Activated naive CD8-positive, alpha-beta T cell treated with anti-CD3 and anti-CD28 coated beads, Interleukin-2, amount 50 U/mL, for 24 hours (primary cell): ENCODE measurements around the gene CAMK2B.

Experiments
- ATAC-seq: fragments of 150-1000 bp; cut with Tn5 transposase; one replicate; pipeline ENCODE4 v1.10.0; 2021
- DNase-seq: peaks from one replicate; pipeline ENCODE4 v3.0.0; 2021
- H3K27ac Mint-ChIP-seq: one replicate; pipeline ENCODE4 v1.8.0; 2021; ENCODE audit warnings: mild to moderate bottlenecking, mixed read lengths
- H3K27me3 Mint-ChIP-seq: one replicate; pipeline ENCODE4 v1.8.0; 2021; ENCODE audit warnings: mixed read lengths
- H3K36me3 Mint-ChIP-seq: one replicate; pipeline ENCODE4 v1.8.0; 2021; ENCODE audit warnings: low read depth, mixed read lengths
- H3K4me1 Mint-ChIP-seq: one replicate; pipeline ENCODE4 v1.8.0; 2021; ENCODE audit warnings: mixed read lengths
- H3K4me3 Mint-ChIP-seq: one replicate; pipeline ENCODE4 v1.8.0; 2021; ENCODE audit warnings: mild to moderate bottlenecking, moderate library complexity, mixed read lengths
- H3K9me3 Mint-ChIP-seq: one replicate; pipeline ENCODE4 v1.8.0; 2021; ENCODE audit warnings: mixed read lengths

Gene CAMK2B

DNA sequence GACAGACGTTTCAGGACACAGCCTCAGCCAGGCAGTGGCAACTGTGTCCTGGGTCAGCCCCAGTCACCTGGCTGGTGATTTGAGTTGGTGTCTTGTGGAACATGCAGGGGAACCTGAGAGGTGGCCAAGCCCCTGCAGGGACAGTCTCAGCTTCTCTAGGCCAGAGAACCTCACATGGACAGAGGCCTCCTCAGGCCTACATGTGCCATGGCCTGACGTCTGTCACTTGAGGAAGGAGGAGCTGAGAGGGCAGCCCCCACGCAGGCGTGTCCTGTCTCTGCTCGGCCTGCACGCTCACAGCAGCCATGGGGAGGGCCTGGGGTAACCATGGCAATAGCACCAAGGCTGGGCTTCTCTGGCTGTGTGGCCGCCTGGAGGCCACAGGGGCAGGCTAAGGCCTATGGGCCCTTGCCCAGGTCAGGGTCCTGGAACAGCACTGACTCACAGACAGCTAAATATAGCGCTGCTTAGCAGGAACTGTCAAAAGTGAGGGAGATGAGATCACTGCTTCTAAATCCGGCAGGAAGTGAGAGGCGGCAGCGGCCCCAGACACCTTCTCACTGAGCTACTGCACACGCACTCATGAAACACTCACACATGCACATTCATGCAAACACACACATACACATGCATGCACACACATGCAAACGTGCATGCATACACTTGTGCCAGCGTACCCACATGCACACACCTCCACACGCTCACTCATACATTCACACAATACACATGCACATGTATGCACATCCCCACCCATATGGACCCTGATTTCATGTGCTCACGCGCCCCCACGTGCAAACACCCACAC is 67.6 kb downstream of the CAMK2B start:
- H3K36me3 Mint-ChIP-seq: no peaks in the 10 kb centered on the region

DNA sequence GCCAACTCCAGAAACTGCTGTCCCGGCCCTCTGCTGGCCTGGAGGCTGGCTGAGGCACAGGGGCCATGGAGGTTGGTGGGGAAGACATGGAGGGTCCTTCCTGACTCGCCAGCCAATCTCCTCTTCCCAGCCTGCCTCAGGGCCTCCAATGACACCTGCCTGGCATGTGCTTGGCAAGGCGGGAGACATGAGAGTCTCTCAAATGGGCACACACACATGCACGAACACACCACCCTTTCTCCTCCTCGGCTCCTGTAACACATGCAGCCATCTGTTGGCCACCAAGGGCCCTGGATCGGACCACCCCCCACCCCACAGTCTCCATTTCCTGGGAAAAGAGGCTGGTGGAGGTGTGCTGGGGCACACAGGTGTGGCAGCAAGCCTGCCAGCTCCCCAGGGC is 68.2 kb downstream of the CAMK2B start:
- H3K27ac Mint-ChIP-seq: peak overlapping the region; percentile 90
- H3K9me3 Mint-ChIP-seq: peaks cover 4% of the 10 kb centered on the region
- ATAC-seq: no peak
- no peak overlapping the region for H3K4me3 Mint-ChIP-seq
- H3K4me1 Mint-ChIP-seq: peaks cover 42% of the 10 kb centered on the region
- no peaks in the 10 kb centered on the region for H3K27me3 Mint-ChIP-seq
- DNase-seq: no peak
- no peaks in the 10 kb centered on the region for H3K36me3 Mint-ChIP-seq

More for the DNA sequence above, 67.6 kb downstream of the CAMK2B start:
- Mint-ChIP-seq H3K4me1 (peaks cover 42% of the 10 kb centered on the region), H3K4me3 (peak overlapping the region; percentile 39), H3K27ac (peak overlapping the region; percentile 90), H3K27me3 (no peaks in the 10 kb centered on the region), H3K9me3 (peaks cover 4% of the 10 kb centered on the region)
- peak; percentile 96 for ATAC-seq
- DNase-seq: peak; percentile 72

DNA sequence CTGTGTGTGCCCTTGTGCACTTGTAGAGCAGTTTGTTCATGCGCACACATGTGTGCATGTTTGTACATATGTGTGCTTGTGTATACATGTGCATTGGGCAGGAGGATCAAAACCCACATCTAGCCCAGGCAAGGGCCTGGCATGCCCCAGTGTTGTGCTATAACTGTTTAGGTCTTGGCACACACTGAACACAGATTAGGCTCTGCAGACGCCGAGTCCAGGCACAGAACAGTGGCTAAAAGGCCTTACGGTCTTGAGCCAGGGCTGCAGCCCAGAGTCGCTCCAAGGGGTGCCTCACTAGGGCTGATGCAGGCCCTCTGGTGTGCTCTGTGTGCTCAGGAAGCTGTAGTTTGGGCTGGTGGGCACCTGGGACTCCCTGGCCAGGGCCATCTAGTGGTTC is 68.9 kb downstream of the CAMK2B start:
- Mint-ChIP-seq H3K4me3 (no peak overlapping the region), H3K36me3 (no peaks in the 10 kb centered on the region), H3K27ac (peak overlapping the region; percentile 90), H3K9me3 (peaks cover 4% of the 10 kb centered on the region), H3K4me1 (peaks cover 42% of the 10 kb centered on the region), H3K27me3 (no peaks in the 10 kb centered on the region)
- ATAC-seq (no peak), DNase-seq (no peak)

DNA sequence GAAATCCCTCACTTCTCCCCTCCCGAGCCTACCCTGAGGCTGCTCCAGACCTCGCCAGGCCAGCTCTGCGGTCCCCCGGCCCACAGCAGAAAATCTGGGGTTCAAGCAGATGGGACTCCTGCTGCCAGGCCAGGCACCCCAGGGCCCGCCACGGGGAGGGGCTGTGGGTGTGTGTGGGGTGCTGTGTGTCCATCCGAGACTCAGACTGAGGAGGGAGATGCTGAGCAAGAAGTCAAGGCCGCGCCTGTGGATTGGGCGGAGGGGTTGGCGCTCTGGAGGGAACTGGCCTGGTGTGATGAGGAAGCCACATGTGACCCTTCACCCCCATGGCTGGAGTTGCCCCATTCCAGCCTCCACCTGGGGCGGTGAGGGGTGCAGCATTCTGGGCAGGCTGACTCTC is 73.5 kb downstream of the CAMK2B start:
- no peak overlapping the region for H3K27ac Mint-ChIP-seq
- H3K4me1 Mint-ChIP-seq: peaks cover 3% of the 10 kb centered on the region
- no peak overlapping the region for H3K4me3 Mint-ChIP-seq
- H3K27me3 Mint-ChIP-seq: no peaks in the 10 kb centered on the region
- peaks cover 4% of the 10 kb centered on the region for H3K9me3 Mint-ChIP-seq
- DNase-seq (no peak), ATAC-seq (no peak)
- H3K36me3 Mint-ChIP-seq: no peaks in the 10 kb centered on the region

DNA sequence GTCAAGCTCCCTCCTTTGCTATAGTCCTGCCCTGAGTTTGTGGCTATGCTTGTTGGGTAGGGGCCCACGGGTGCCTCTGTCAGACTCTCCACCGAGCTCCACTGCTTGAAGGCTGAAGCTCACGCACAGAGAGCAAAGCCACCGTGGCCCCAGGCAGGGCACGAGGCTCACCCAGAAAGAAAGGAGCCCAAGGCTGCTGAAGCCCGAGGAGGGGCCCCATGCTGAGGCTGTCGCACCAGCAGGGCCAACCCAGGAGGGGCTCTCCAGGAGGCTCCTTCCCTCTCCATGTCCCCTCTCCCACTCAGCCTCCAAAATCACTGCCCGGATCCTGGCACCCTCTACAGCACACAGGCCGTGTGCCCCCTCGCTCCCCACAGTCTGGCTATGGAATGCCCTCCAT is 74.1 kb downstream of the CAMK2B start:
- Mint-ChIP-seq H3K4me3 (no peak overlapping the region), H3K4me1 (no peaks in the 10 kb centered on the region), H3K9me3 (peaks cover 4% of the 10 kb centered on the region), H3K36me3 (no peaks in the 10 kb centered on the region), H3K27me3 (no peaks in the 10 kb centered on the region), H3K27ac (no peak overlapping the region)
- DNase-seq (no peak), ATAC-seq (no peak)

DNA sequence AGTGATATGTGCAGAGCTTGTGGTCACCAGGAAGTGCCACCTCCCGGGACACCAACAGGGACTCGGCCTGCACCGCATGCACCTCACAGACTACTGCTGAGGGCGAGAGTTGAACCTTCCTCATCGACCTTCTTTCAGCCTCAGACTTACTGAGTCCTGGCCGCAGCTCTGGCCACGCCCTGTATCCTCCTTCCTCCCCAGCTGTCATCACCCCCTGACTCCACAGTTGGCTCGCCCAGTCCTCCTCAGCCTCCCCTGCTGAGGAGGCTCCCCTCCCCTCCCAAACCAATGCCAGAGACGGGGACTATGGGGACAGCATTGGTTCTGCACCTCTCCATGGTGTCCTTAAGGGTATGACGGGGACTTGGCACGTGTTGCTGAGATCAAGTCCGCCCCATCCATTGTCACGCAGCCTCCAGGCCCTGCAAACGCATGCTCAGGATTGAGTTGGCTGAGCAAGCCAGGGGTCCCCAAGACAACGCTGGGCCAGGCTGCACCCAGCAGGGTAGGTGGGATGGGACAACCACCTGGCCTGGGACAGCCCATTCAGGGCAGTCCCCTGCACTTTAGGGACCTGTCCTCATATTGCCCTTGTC is 75.7 kb downstream of the CAMK2B start:
- H3K4me1 Mint-ChIP-seq: no peaks in the 10 kb centered on the region
- no peak overlapping the region for H3K27ac Mint-ChIP-seq
- no peaks in the 10 kb centered on the region for H3K27me3 Mint-ChIP-seq
- ATAC-seq (no peak), DNase-seq (no peak)
- H3K9me3 Mint-ChIP-seq: peaks cover 4% of the 10 kb centered on the region
- H3K4me3 Mint-ChIP-seq: no peak overlapping the region
- no peaks in the 10 kb centered on the region for H3K36me3 Mint-ChIP-seq

DNA sequence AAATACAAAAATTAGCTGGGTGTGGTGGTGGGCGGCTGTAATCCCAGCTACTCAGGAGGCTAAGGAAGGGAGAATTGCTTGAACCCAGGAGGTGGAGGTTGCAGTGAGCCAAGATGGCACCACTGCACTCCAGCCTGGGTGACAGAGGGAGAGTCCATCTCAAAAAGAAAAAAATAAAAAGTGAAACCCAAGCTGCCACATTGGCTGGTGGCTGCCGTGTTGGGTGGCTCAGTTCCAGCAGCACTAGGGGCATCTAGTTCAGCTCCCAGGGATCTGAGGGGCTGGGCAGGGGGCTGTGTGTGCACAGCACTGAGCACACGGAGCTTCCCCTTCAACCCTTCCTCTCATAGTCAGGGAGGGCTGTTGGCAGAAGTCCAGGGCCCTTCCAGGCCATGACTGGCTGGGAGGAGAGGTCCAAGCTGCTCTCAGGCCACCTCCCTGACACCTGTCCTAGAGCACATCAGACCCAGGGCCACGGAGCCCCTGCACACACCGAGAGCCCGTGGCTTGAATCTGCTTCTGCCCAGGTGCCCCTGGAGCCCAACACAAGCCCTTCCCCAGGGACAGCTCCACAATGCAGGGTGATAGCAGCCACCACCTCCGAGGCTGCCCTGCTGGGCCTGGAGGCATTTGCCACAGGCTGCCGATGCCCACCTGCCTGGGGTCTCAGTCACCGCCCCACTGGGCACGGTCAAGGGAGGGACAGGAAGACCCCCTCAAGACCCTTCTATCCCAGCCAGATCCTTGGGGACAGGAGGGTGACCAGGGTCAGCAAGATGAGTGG is 77.3 kb downstream of the CAMK2B start:
- Mint-ChIP-seq H3K9me3 (no peaks in the 10 kb centered on the region), H3K27me3 (no peaks in the 10 kb centered on the region), H3K36me3 (no peaks in the 10 kb centered on the region), H3K27ac (no peak overlapping the region), H3K4me3 (no peak overlapping the region), H3K4me1 (no peaks in the 10 kb centered on the region)
- no peak for DNase-seq
- no peak for ATAC-seq

DNA sequence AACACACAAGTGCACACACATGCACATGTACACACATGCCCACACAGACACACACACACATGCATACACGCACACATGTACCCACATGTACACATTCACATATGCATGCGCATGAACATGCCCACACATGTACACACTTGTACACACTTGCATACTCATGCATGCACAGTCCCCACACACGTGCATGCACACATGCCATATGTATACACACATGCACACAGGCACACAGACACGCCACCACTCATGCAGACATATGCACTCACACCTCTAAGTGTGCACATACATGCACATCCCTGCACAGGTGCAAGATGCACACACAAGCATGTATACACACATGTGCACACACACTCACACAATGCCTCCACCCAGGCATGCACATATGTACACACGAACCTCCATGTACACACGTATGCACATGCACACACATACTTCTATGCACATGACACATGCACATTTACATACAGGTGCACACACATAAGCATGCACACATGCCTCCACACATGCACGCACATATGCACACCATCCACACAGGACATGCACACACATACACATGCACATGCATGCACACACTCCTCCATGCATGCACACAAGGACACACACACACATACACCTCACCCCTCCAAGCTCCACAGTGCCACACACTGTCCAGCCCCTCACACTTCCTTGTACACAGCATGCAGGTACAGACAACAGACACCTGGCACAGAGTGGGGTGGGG is 78.8 kb downstream of the CAMK2B start:
- H3K36me3 Mint-ChIP-seq: no peaks in the 10 kb centered on the region
- no peaks in the 10 kb centered on the region for H3K4me1 Mint-ChIP-seq
- no peak overlapping the region for H3K4me3 Mint-ChIP-seq
- ATAC-seq (no peak), DNase-seq (no peak)
- no peaks in the 10 kb centered on the region for H3K27me3 Mint-ChIP-seq
- no peak overlapping the region for H3K27ac Mint-ChIP-seq
- H3K9me3 Mint-ChIP-seq: no peaks in the 10 kb centered on the region

DNA sequence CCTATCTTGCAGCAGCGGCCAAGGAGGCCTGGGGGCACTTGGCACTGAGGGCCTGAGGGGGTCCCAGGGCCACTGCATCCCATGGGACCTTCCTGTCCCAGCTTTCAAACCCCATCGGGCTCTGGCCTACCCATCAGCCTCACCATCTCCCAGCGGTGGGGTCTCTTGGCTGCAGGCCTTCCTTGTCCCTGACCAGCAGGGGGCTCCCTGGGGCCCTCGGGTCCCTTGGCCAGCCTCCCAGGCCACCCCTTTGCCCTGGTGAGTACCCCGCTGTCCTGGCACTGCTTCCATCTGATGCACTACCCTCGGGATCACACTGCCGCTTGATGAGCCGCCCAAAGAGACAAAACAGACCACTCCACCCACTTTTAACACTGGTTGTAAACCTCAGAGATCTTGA is 81.1 kb downstream of the CAMK2B start:
- no peaks in the 10 kb centered on the region for H3K36me3 Mint-ChIP-seq
- no peaks in the 10 kb centered on the region for H3K9me3 Mint-ChIP-seq
- ATAC-seq: no peak
- H3K4me3 Mint-ChIP-seq: no peak overlapping the region
- peak; percentile 61 for DNase-seq
- no peaks in the 10 kb centered on the region for H3K27me3 Mint-ChIP-seq
- H3K27ac Mint-ChIP-seq: no peak overlapping the region
- no peaks in the 10 kb centered on the region for H3K4me1 Mint-ChIP-seq

DNA sequence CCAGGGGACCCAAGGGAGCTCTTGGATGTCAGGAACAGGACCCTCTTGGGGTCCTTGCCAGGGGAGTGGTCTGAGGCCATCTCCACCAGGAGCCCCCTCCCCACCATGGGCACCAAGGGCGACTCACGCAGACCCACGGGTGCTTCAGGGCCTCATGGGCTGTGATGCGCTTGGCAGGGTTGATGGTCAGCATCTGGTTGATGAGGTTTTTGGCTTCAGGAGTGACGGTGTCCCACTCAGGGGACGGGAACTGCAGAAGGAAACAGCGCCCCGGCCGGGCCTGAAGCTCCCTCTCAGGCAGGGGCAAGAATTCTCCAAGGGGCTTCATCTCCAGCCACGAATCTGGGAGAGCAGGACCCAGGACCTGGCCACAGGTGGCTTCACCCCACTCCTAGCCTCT is 83.3 kb downstream of the CAMK2B start:
- Mint-ChIP-seq H3K4me1 (no peaks in the 10 kb centered on the region), H3K4me3 (no peak overlapping the region), H3K27me3 (no peaks in the 10 kb centered on the region), H3K36me3 (no peaks in the 10 kb centered on the region), H3K9me3 (no peaks in the 10 kb centered on the region), H3K27ac (no peak overlapping the region)
- ATAC-seq: no peak
- no peak for DNase-seq

DNA sequence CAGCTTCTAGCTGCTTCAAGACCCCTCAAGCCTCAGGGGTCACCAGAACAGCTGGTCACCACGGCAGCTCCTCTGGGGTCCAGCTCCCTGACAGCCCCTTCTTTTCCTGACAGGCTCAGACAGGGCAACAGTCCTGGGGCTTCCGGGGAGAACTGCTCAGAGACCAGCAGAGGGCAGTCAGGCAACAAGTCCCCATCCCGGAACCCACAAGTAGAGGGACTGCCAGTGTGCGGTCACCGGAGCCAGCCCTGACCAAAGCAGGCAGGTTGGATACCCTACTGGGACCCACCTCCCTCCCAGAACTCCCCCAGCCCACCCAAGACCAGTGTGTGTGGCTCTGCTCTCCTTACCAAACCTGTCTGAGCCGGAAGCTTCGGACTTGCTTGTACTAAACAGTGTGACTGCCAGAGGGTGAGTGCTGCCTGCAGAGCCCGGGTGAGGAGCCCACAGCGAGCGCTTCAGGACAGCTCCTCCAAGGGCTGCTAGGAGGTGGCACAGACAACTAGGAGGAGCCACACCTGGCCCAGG is 84.3 kb downstream of the CAMK2B start:
- Mint-ChIP-seq H3K4me1 (no peaks in the 10 kb centered on the region), H3K9me3 (no peaks in the 10 kb centered on the region), H3K36me3 (no peaks in the 10 kb centered on the region), H3K27ac (no peak overlapping the region), H3K27me3 (no peaks in the 10 kb centered on the region), H3K4me3 (no peak overlapping the region)
- ATAC-seq: peak; percentile 69
- peak; percentile 64 for DNase-seq

DNA sequence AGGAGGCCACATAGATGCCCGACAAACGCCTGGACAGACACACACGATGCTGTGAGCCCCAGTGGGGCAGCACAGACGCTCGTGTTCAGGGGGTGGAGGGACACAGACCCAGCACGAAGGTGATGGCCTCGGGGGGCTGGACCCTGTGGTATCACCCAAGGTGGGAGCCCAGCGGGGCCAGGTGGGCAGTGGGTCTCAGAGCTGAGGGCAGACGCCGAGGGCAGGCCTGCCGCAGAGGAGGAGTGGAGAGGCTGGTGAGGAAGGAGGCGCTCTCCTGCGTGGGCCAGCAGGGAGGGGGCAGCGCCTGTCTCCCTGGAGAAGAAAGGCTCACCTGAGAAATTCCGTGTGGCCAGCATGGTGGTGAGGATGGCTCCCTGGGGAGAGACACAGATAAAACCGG is 85.0 kb downstream of the CAMK2B start:
- Mint-ChIP-seq H3K36me3 (no peaks in the 10 kb centered on the region), H3K4me3 (no peak overlapping the region), H3K4me1 (no peaks in the 10 kb centered on the region), H3K9me3 (no peaks in the 10 kb centered on the region), H3K27me3 (no peaks in the 10 kb centered on the region), H3K27ac (no peak overlapping the region)
- no peak for ATAC-seq
- no peak for DNase-seq

DNA sequence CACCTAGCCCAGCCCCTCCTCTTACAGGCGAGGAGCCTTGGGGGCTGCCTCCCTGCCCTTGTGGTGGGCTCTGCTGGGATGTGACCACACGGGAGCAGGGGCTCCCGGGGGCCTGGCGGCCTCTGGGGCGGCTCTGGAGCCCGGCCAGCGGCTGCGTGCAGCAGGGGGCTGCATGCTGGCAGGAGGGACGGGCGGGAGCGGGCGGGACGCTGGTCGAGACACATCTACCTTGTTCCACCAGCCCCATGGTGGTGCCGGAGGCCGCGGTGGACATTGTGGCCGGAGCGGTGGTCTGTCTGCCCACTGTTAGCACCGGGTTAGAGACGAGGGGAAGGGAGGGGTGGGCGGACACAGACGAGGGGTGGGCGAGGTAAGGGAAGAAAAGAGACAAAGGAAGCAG is 86.0 kb downstream of the CAMK2B start:
- Mint-ChIP-seq H3K4me1 (no peaks in the 10 kb centered on the region), H3K36me3 (no peaks in the 10 kb centered on the region), H3K4me3 (no peak overlapping the region), H3K27me3 (no peaks in the 10 kb centered on the region), H3K27ac (no peak overlapping the region), H3K9me3 (no peaks in the 10 kb centered on the region)
- ATAC-seq (no peak), DNase-seq (no peak)

DNA sequence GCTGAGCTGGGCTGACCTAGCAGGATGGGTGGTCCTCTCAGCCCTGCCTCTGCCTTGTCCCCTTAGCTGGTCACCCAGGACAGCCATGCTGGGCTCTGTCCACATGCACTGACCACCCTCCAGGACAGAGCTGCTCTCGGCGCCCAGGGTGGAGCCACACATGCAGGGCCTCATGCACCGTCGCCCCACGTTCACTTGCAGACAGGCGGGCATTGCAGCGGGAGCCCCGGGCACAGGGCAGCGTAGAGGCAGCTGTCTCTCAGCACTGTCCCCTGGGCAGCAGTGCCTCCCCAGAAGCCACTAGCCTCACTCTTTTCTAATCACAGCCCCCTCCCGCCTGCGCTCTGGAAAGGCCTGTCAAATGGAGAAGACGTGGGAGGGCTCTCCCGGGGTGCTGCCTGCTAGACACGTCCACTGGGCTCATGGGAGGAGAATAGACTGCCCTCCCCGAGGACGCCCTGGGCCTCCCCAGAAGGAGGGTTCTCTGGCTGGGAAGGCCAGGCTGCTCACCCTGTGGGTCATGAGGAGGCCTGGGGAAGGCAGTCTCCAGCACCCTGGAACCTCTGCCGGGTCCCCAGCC is 87.2 kb downstream of the CAMK2B start:
- Mint-ChIP-seq H3K4me1 (no peaks in the 10 kb centered on the region), H3K27me3 (no peaks in the 10 kb centered on the region), H3K36me3 (no peaks in the 10 kb centered on the region), H3K27ac (no peak overlapping the region), H3K9me3 (no peaks in the 10 kb centered on the region), H3K4me3 (no peak overlapping the region)
- no peak for ATAC-seq
- no peak for DNase-seq
